HepG2 (cell line): ENCODE results near the gene CDH1. TPM values are rescaled to one million over a fixed set of nuclear protein-coding genes. Genes with fewer than 3 reads are reported as not detected.
A peak's percentile ranks its signal among the peaks of the same experiment; 100 is the strongest.

Experiments used
- ATAC-seq: fragments of 200-7000 bp; cut with Tn5 transposase; 3 replicates; pipeline ENCODE4 v1.9.1; 2020; ENCODE audit warnings: mild to moderate bottlenecking, moderate library complexity
- BruUV-seq: library from RNA; stranded (reverse); fragments of 400-500 nt; replicated peaks from 2 replicates; lab custom pipeline; 2021; lab: Mats Ljungman, UMichigan
- CTCF ChIA-PET: fragments of 300-600 bp; formaldehyde crosslinking; extraction: SDS; loops from one replicate; lab custom pipeline; 2021; ENCODE audit warnings: low total read pairs, inconsistent platforms, low intra/inter-chr PET ratio; lab: Yijun Ruan, JAX
- POLR2A ChIA-PET: fragments of 350-600 bp; sonication (Branson Sonifier 250); formaldehyde crosslinking; loops from one replicate; lab custom pipeline; 2020; ENCODE audit warnings: antibody characterized with exemption, inconsistent platforms; lab: Yijun Ruan, JAX
- DNase-seq: peaks from one replicate; pipeline ENCODE4 v3.0.0-alpha.2; 2015; ENCODE audit warnings: low spot score
- FAIRE-seq: peaks from 3 replicates; lab custom pipeline; 2011; peaks lifted over from hg19 to GRCh38; lab: Jason Lieb, UNC
- H2AFZ ChIP-seq: one replicate; pipeline ENCODE4 v1.6.1; 2011; ENCODE audit warnings: low read length, inconsistent platforms
- H3K27ac ChIP-seq: fragments of 300-600 bp; 3 replicates; pipeline ENCODE4 v1.8.0; 2011; ENCODE audit warnings: mixed run types, mild to moderate bottlenecking, mixed read lengths, low read length, inconsistent platforms; ENCODE audit not compliant: insufficient read depth; ENCODE audit errors: extremely low read length
- H3K27me3 ChIP-seq, 2 experiments: fragments of 200-600 bp in 1 of 2; 2 replicates in 1 of 2; 3 replicates in 1 of 2; pipeline versions ENCODE4 v1.6.0 to v1.8.0; 2011; ENCODE audit warnings: low read length in 2 of 2, mild to moderate bottlenecking in 2 of 2, moderate library complexity in 2 of 2, inconsistent platforms in 1 of 2; ENCODE audit not compliant: insufficient read depth in 2 of 2, control insufficient read depth in 1 of 2
- H3K36me3 ChIP-seq, 2 experiments: fragments of 200-600 bp in 1 of 2; replicated peaks in 1 of 2; 2 replicates in 1 of 2; 3 replicates in 1 of 2; pipeline versions ENCODE4 v1.5.1 to v1.8.0; 2011; ENCODE audit warnings: low read length in 2 of 2, inconsistent platforms in 1 of 2; ENCODE audit not compliant: insufficient read depth in 2 of 2, control insufficient read depth in 1 of 2
- H3K4me1 ChIP-seq: 2 replicates; pipeline ENCODE4 v1.5.1; 2012; ENCODE audit warnings: low read length, inconsistent platforms; ENCODE audit not compliant: insufficient read depth
- H3K4me2 ChIP-seq: 2 replicates; pipeline ENCODE4 v1.6.0; 2011; ENCODE audit warnings: low read depth, low read length, inconsistent platforms
- H3K4me3 ChIP-seq, 3 experiments: fragments of 200-600 bp in 1 of 3; sonication (generic), shearing (Covaris generic) in 1 of 3; replicated peaks in 1 of 3; 2 replicates each; pipeline ENCODE4 v1.5.1; 2011 to 2016; ENCODE audit warnings: low read length in 3 of 3, inconsistent platforms in 2 of 3, low read depth in 2 of 3, mild to moderate bottlenecking in 2 of 3, control low read depth in 1 of 3, mixed read lengths in 1 of 3; ENCODE audit not compliant: insufficient read depth in 1 of 3
- H3K79me2 ChIP-seq: one replicate; pipeline ENCODE4 v1.6.1; 2011; ENCODE audit warnings: low read length, inconsistent platforms; ENCODE audit not compliant: insufficient read depth
- H3K9ac ChIP-seq: 2 replicates; pipeline ENCODE4 v1.6.0; 2011; ENCODE audit warnings: mild to moderate bottlenecking, low read depth, low read length, inconsistent platforms; ENCODE audit not compliant: insufficient read depth
- H3K9me3 ChIP-seq: 2 replicates; pipeline ENCODE4 v1.5.1; 2012; ENCODE audit warnings: mild to moderate bottlenecking, low read length
- H4K20me1 ChIP-seq: 2 replicates; pipeline ENCODE4 v1.6.0; 2011; ENCODE audit warnings: inconsistent platforms, mild to moderate bottlenecking, low read length, moderate library complexity; ENCODE audit not compliant: insufficient read depth
- CEBPB ChIP-seq: IDR thresholded peaks from 2 replicates; pipeline ENCODE4 v1.6.1; 2011; ENCODE audit warnings: low read depth, low read length, improper control_type of control experiment, borderline replicate concordance
- CEBPG ChIP-seq: IDR thresholded peaks from 2 replicates; pipeline ENCODE4 v1.6.1; 2016
- IRX3 ChIP-seq: sonication (generic); formaldehyde crosslinking; IDR thresholded peaks from 2 replicates; pipeline ENCODE4 v1.8.1; 2023; ENCODE audit warnings: mild to moderate bottlenecking, low read depth, missing genetic modification reagents, borderline replicate concordance
- LCORL ChIP-seq, 2 experiments: fragments of 450-650 bp in 1 of 2; sonication (generic) in 1 of 2; formaldehyde crosslinking in 1 of 2; IDR thresholded peaks; 2 replicates each; pipeline versions ENCODE4 v1.5.0 to v1.6.1; 2017 to 2020; ENCODE audit warnings: antibody characterized with exemption in 1 of 2, missing genetic modification reagents in 1 of 2
- USF2 ChIP-seq, 2 experiments: sonication (generic) in 1 of 2; formaldehyde crosslinking in 1 of 2; IDR thresholded peaks; 2 replicates each; pipeline versions ENCODE4 v1.5.1 to v1.6.1; 2011 to 2020; ENCODE audit warnings: borderline replicate concordance in 1 of 2, low read depth in 1 of 2, low read length in 1 of 2, mild to moderate bottlenecking in 1 of 2, missing genetic modification reagents in 1 of 2, moderate library complexity in 1 of 2
- YEATS4 ChIP-seq: sonication (generic); formaldehyde crosslinking; IDR thresholded peaks from 2 replicates; pipeline ENCODE4 v1.4.0; 2020; ENCODE audit warnings: missing genetic modification reagents, borderline replicate concordance
- ZMYM3 ChIP-seq: sonication (generic); formaldehyde crosslinking; IDR thresholded peaks from 2 replicates; pipeline ENCODE4 v1.5.1; 2020; ENCODE audit warnings: mild to moderate bottlenecking, missing genetic modification reagents
- ZNF253 ChIP-seq: sonication (generic); formaldehyde crosslinking; IDR thresholded peaks from 2 replicates; pipeline ENCODE4 v1.8.0; 2022; ENCODE audit warnings: mild to moderate bottlenecking, missing genetic modification reagents, borderline replicate concordance
- WGBS: methylation state at CpG from one replicate; pipeline ENCODE4 v1.1.6; 2017; ENCODE audit warnings: low lambda C conversion rate; 5-methylcytosine and 5-hydroxymethylcytosine counted together
- in situ Hi-C: cut with HindIII; loops from 2 replicates; pipeline ENCODE4 v1.10.0; 2017; ENCODE audit warnings: low pct_unique_long_range_greater_than_20kb; ENCODE audit not compliant: extremely low pct_ligation_motif_present
- intact Hi-C: fragments of 100-400 bp; cut with micrococcal nuclease; formaldehyde crosslinking; loops from one replicate; pipeline ENCODE4 v1.10.0; 2022; ENCODE audit not compliant: unreplicated experiment
- polyA plus RNA-seq, 8 experiments: library from polyadenylated mRNA; depleted of rRNA in 3 of 8; stranded (reverse) in 7 of 8; unstranded in 1 of 8; fragments of >200 nt; fragmentation: Illumina TruSeq in 4 of 8; extraction: Trizol in 4 of 8; gene quantifications; 2 replicates each; pipeline versions ENCODE4 v1.2.1 to v1.2.3, GENCODE V29; 2011 to 2016; ENCODE audit warnings: low read depth in 4 of 8, missing spikeins in 1 of 8, mixed read lengths in 1 of 8; ENCODE audit not compliant: insufficient read depth in 1 of 8
- total RNA-seq, 5 experiments: library from RNA; depleted of rRNA; stranded (reverse); fragments of >200 nt; fragmentation: Illumina TruSeq; extraction: Trizol; gene quantifications; 2 replicates each; pipeline ENCODE4 v1.2.3, GENCODE V29; 2016; ENCODE audit warnings: low read depth in 1 of 5

The CDH1 gene
- total and polyA plus RNA-seq, 2 of the 13 experiments (the other 11 are each of a cell fraction or from before 2014, with no cell fraction given), result 0.95 to 9.8 TPM

- TF ChIP-seq ZNF253 (no peak), LCORL (IDR thresholded peaks at IDR 0.05) (no peak), LCORL (CRISPR knock-in tag; IDR thresholded peaks at IDR 0.05) (no peak)
Observed at GRCh38 chr16:68767581-68767980, 30.5 kb downstream of the CDH1 start (continued).

GRCh38 chr16:68768175-68768574 lies 31.1 kb downstream of the CDH1 start:
- POLR2A ChIA-PET, result no interaction called here
- Histone ChIP-seq H3K4me2 (no peak overlapping the region), H2AFZ (no peak overlapping the region), H3K79me2 (no peaks in the 10 kb centered on the region), H3K4me3 (no peak overlapping the region), H4K20me1 (no peaks in the 10 kb centered on the region), H3K27ac (no peak overlapping the region), H3K36me3 (no peaks in the 10 kb centered on the region), H3K27me3 (no peaks in the 10 kb centered on the region), H3K4me1 (no peaks in the 10 kb centered on the region), H3K9ac (no peak overlapping the region), H3K9me3 (no peaks in the 10 kb centered on the region)
- no peak for ATAC-seq
- FAIRE-seq, result no peak
- no peak for DNase-seq
- in situ Hi-C loops (no loop called here), intact Hi-C loops (no loop called here)
- TF ChIP-seq CEBPB, result peak; percentile 77
- no peak for TF ChIP-seq YEATS4
- 0 out of 2 replicates have a peak, but pooled peaks have one; percentile 22 for TF ChIP-seq CEBPG (CRISPR knock-in tag)
- no peak for TF ChIP-seq USF2 (IDR thresholded peaks at IDR 0.05; ENCODE audit: low read depth, low read length)
- no peak for TF ChIP-seq USF2 (CRISPR knock-in tag; IDR thresholded peaks at IDR 0.05; ENCODE audit: borderline replicate concordance)
- TF ChIP-seq IRX3, result no peak
- no peak for TF ChIP-seq ZMYM3
- WGBS, result 97% methylated on average over 7 of the region's 7 CpGs
- CTCF ChIA-PET, result no interaction called here
- BruUV-seq, result no TSS peak
